Kidney (tissue), 14 donors: ENCODE data around the gene PSMA6. TPM values are rescaled to one million over a fixed set of nuclear protein-coding genes. Genes with fewer than 3 reads are reported as not detected.

ENCODE experiments used
- DNase-seq, 5 donors: peaks; one replicate each; pipeline ENCODE4 v3.0.0-alpha.2; 2013 to 2020
- FAIRE-seq: peaks from 2 replicates; lab custom pipeline; 2012; peaks lifted over from hg19 to GRCh38; lab: Jason Lieb, UNC
- H3K27ac ChIP-seq, 2 donors: one replicate each; pipeline ENCODE4 v1.7.0; 2013; ENCODE audit warnings: low read depth in 2 of 2, low read length in 2 of 2, inconsistent platforms in 1 of 2
- H3K27me3 ChIP-seq: one replicate; pipeline ENCODE4 v1.7.1; 2013; ENCODE audit warnings: low read length, inconsistent platforms; ENCODE audit not compliant: control insufficient read depth, insufficient read depth
- H3K36me3 ChIP-seq, 3 donors: one replicate each; pipeline versions ENCODE4 v1.7.0 to v1.7.1; 2013; ENCODE audit warnings: low read length in 3 of 3, control low read depth in 1 of 3, inconsistent platforms in 1 of 3; ENCODE audit not compliant: insufficient read depth in 3 of 3, control insufficient read depth in 2 of 3
- H3K4me1 ChIP-seq, 3 donors: one replicate each; pipeline versions ENCODE4 v1.7.0 to v1.7.1; 2013; ENCODE audit warnings: low read length in 3 of 3, inconsistent platforms in 1 of 3, low read depth in 1 of 3; ENCODE audit not compliant: control insufficient read depth in 2 of 3, insufficient read depth in 2 of 3
- H3K4me3 ChIP-seq, 3 donors: one replicate each; pipeline versions ENCODE4 v1.7.0 to v1.8.1; 2013; ENCODE audit warnings: low read length in 3 of 3, control low read depth in 1 of 3, inconsistent platforms in 1 of 3
- H3K9ac ChIP-seq, 3 donors: one replicate each; pipeline versions ENCODE4 v1.7.0 to v1.7.1; 2013; ENCODE audit warnings: low read length in 3 of 3, control low read depth in 1 of 3, inconsistent platforms in 1 of 3
- H3K9me3 ChIP-seq, 3 donors: one replicate each; pipeline versions ENCODE4 v1.7.0 to v1.7.1; 2013; ENCODE audit warnings: low read length in 3 of 3, control low read depth in 1 of 3, inconsistent platforms in 1 of 3; ENCODE audit not compliant: control insufficient read depth in 2 of 3, insufficient read depth in 1 of 3
- CTCF ChIP-seq: IDR thresholded peaks from 3 replicates; pipeline ENCODE4 v1.5.1; 2012; ENCODE audit warnings: mild to moderate bottlenecking, moderate library complexity, borderline replicate concordance; ENCODE audit not compliant: insufficient read depth; ENCODE audit errors: extremely low read depth
- intact Hi-C: fragments of 100-400 bp; cut with DNase I; formaldehyde crosslinking; loops from one replicate; pipeline ENCODE4 v1.11.1; 2022
- polyA plus RNA-seq: library from polyadenylated mRNA; stranded (reverse); fragments of 350-450 nt; fragmentation: Illumina TruSeq; extraction: RNeasy Lipid Tissue Mini Kit (QIAGEN cat#74804); gene quantifications from one replicate; pipeline ENCODE4 v1.2.3, GENCODE V29; 2014; ENCODE audit warnings: low read depth, low replicate concordance; ENCODE audit not compliant: insufficient read depth
- total RNA-seq: library from RNA; stranded (reverse); fragmentation: NEBNext Ultra II Directional; extraction: Animal tissue kit (Norgen Biotek cat#: 25700); gene quantifications from one replicate; pipeline ENCODE4 v1.2.1, GENCODE V29; 2021
- donor health status: control.
- donor health status: control.
- donor health status: control.
- donor health status: control.
- donor health status: control.
- donor health status: DM: yes; HTN: yes; CAD: no.
- donor health status: Normal renal cell carcinoma (clear cell type).

PSMA6 gene
- total and polyA plus RNA-seq, 2 donors from 2014 or later, result 127 to 174 TPM

- H3K36me3 ChIP-seq, result no peaks in the 10 kb centered on the region
- intact Hi-C loops, result no loop called here
- no peak overlapping the region for H3K4me3 ChIP-seq
- no peaks in the 10 kb centered on the region for H3K9me3 ChIP-seq
- peak in 1 of 5 donors; percentile 39 for DNase-seq
- H3K4me1 ChIP-seq, result peaks cover 2 to 8% (median 6%) of the 10 kb centered on the region in 3 donors
- TF ChIP-seq CTCF, result no peak
- FAIRE-seq, result no peak
- H3K9ac ChIP-seq, result no peak overlapping the region
- H3K27ac ChIP-seq, result no peak overlapping the region
- H3K27me3 ChIP-seq, result no peaks in the 10 kb centered on the region
Measured at GRCh38 chr14:35349496-35350365, 57.5 kb downstream of the PSMA6 start.

GRCh38 chr14:35351497-35351896 lies 59.3 kb downstream of the PSMA6 start:
- DNase-seq (no peak), FAIRE-seq (no peak)
- Histone ChIP-seq H3K9me3 (no peaks in the 10 kb centered on the region), H3K27ac (no peak overlapping the region), H3K27me3 (no peaks in the 10 kb centered on the region), H3K9ac (no peak overlapping the region), H3K4me3 (no peak overlapping the region), H3K4me1 (peaks cover 2 to 8% (median 6%) of the 10 kb centered on the region in 3 donors), H3K36me3 (no peaks in the 10 kb centered on the region)
- no peak for TF ChIP-seq CTCF
- intact Hi-C loops, result no loop called here

- H3K9me3 ChIP-seq, result no peaks in the 10 kb centered on the region
- no peaks in the 10 kb centered on the region for H3K27me3 ChIP-seq
- no peak overlapping the region for H3K9ac ChIP-seq
- H3K36me3 ChIP-seq, result no peaks in the 10 kb centered on the region
- H3K27ac ChIP-seq, result no peak overlapping the region
- FAIRE-seq (no peak), DNase-seq (no peak)
- intact Hi-C loops, result no loop called here
- peaks cover 2 to 8% (median 6%) of the 10 kb centered on the region in 3 donors for H3K4me1 ChIP-seq
- no peak overlapping the region for H3K4me3 ChIP-seq
- no peak for TF ChIP-seq CTCF
Measured at GRCh38 chr14:35351897-35352273, 59.7 kb downstream of the PSMA6 start.
